ENCODE data around the gene VIM. TPM values are rescaled to one million over a fixed set of nuclear protein-coding genes. Genes with fewer than 3 reads are reported as not detected.

The VIM gene
- polyA plus RNA-seq, 1 experiment, result 5,431 TPM

DNA sequence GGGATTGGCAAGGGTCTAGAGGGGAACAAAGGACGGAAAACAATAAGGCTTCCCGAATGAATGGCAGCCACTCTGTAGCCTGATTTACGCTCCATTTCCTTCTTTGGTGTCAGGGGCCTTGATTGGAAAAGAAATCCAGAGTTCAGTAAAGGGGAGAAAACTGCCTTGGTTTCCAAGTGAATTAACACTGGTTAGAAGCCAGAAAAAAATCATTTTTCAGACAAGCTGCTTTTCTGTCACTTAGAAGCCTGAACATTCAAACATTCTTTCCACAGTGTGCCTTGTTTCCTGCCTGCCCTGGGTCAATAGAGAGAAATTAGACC is 26.3 kb upstream of the VIM start:
- DNase-seq (ENCODE audit: low read depth), result no peak
- Histone ChIP-seq H3K36me3 (ENCODE audit: control insufficient read depth, insufficient read depth, low read length) (no peaks in the 10 kb centered on the region), H3K27me3 (ENCODE audit: control insufficient read depth, insufficient read depth, low read length) (no peaks in the 10 kb centered on the region), H3K4me3 (ENCODE audit: low read depth, low read length) (peak overlapping the region; percentile 71)
- POLR2A ChIA-PET, result no interaction called here
- CTCF ChIA-PET, result interaction anchor here (1.0 to 1.3 kb wide), 3 partner anchors 32 to 356 kb away, joined by 3 to 6 read pairs (median 3); no protein-coding TSS in a partner anchor
- TF ChIP-seq, protein P1, sequence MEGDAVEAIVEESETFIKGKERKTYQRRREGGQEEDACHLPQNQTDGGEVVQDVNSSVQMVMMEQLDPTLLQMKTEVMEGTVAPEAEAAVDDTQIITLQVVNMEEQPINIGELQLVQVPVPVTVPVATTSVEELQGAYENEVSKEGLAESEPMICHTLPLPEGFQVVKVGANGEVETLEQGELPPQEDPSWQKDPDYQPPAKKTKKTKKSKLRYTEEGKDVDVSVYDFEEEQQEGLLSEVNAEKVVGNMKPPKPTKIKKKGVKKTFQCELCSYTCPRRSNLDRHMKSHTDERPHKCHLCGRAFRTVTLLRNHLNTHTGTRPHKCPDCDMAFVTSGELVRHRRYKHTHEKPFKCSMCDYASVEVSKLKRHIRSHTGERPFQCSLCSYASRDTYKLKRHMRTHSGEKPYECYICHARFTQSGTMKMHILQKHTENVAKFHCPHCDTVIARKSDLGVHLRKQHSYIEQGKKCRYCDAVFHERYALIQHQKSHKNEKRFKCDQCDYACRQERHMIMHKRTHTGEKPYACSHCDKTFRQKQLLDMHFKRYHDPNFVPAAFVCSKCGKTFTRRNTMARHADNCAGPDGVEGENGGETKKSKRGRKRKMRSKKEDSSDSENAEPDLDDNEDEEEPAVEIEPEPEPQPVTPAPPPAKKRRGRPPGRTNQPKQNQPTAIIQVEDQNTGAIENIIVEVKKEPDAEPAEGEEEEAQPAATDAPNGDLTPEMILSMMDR (IDR thresholded peaks at IDR 0.05; ENCODE audit: insufficient read depth, low read depth, low read length), result no peak

DNA sequence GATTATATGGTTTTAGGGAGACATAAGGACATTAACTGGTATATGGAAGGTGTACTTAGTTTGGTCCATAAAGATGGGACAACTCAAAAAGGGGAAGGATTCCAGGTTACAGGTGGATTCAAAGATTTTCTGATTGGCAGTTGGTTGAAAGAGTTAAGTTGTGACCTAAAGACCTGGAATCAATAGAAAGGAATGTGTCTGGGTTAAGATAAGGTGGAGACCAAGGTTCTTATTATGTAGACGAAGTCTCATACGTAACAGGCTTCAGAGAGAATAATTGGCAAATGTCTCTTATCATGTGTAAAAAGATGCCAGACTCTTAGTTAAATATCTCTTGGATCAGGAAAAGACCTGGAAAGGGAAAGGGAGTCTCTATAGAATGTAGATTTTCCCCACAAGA is 25.5 kb upstream of the VIM start:
- H3K4me3 ChIP-seq (ENCODE audit: low read depth, low read length), result no peak overlapping the region
- TF ChIP-seq, protein P1 (IDR thresholded peaks at IDR 0.05; ENCODE audit: insufficient read depth, low read depth, low read length), result no peak
- ChIA-PET POLR2A (no interaction called here), CTCF (no interaction called here)
- no peak for DNase-seq (ENCODE audit: low read depth)
- H3K27me3 ChIP-seq (ENCODE audit: control insufficient read depth, insufficient read depth, low read length), result no peaks in the 10 kb centered on the region
- H3K36me3 ChIP-seq (ENCODE audit: control insufficient read depth, insufficient read depth, low read length), result no peaks in the 10 kb centered on the region

DNA sequence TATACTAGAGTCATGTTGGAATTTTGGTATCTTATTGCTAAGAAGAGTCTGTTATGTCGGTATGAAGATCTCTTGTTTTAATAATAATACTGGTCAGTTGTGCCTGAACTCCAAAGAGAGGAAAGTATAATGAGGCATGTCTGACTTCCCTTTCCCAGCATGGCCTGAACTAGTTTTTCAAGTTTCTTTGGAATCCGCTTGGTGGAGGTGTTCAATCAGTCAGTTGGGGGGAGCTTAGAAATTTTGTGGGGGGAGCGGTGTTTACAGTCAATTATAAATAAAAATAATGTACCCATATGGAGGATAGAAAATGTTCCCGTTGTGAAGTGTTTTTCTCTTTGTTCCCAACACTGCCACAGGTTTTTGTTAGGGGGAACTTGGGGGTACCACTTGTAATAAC is 25.0 kb upstream of the VIM start:
- POLR2A ChIA-PET, result no interaction called here
- Histone ChIP-seq H3K4me3 (ENCODE audit: low read depth, low read length) (no peak overlapping the region), H3K27me3 (ENCODE audit: control insufficient read depth, insufficient read depth, low read length) (no peaks in the 10 kb centered on the region), H3K36me3 (ENCODE audit: control insufficient read depth, insufficient read depth, low read length) (no peaks in the 10 kb centered on the region)
- TF ChIP-seq, protein P1 (IDR thresholded peaks at IDR 0.05; ENCODE audit: insufficient read depth, low read depth, low read length), result no peak
- CTCF ChIA-PET, result no interaction called here
- DNase-seq (ENCODE audit: low read depth), result no peak

DNA sequence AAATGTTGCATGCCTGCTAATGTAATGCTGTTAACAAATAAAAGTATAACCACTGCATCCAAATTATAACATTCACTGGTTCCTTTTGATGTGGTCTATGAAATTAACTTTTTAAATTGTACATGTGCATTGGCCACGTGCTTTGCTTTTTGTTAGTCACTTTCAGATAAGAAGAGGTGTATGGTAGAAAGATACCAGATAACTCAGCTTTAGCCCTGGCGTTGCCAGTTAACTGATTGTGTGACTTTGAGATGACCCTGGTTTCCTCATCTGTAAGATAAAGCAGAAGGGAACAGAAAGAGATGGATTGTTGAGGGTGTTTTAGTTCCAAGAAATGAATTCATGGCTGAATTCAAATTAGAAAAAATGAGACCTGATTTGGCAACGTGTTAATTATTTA is 24.6 kb upstream of the VIM start:
- TF ChIP-seq, protein P1 (IDR thresholded peaks at IDR 0.05; ENCODE audit: insufficient read depth, low read depth, low read length), result no peak
- H3K27me3 ChIP-seq (ENCODE audit: control insufficient read depth, insufficient read depth, low read length), result no peaks in the 10 kb centered on the region
- CTCF ChIA-PET, result no interaction called here
- no peak for DNase-seq (ENCODE audit: low read depth)
- H3K36me3 ChIP-seq (ENCODE audit: control insufficient read depth, insufficient read depth, low read length), result no peaks in the 10 kb centered on the region
- H3K4me3 ChIP-seq (ENCODE audit: low read depth, low read length), result no peak overlapping the region
- POLR2A ChIA-PET, result no interaction called here

DNA sequence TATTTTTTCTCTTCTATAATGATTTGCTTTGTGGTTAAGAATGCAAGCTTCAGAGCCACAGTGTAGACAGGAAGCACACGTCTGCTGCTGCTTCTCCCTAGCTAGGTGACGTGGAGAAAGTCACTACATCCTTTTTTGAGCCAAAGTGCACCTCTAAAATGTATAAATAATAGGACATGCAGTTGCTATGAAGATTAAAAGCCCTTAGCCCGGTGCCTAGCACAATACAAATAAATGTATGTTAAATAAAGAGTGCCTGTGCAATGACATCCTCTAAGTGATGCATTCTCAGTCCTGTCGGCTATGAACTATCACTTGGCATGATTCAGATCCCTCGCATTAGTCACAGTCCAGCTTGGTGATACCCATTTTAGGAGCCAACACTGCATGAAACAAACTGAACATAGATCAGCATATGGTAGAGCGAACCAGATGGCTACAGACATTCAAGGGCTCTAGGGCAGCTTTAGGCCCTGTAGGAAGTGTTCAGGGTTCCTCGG is 21.8 kb upstream of the VIM start:
- Histone ChIP-seq H3K36me3 (ENCODE audit: control insufficient read depth, insufficient read depth, low read length) (no peaks in the 10 kb centered on the region), H3K27me3 (ENCODE audit: control insufficient read depth, insufficient read depth, low read length) (no peaks in the 10 kb centered on the region), H3K4me3 (ENCODE audit: low read depth, low read length) (no peak overlapping the region)
- POLR2A ChIA-PET, result no interaction called here
- no peak for DNase-seq (ENCODE audit: low read depth)
- CTCF ChIA-PET, result interaction anchor here (1.1 to 1.2 kb wide), 2 partner anchors 20 to 24 kb away, joined by 4 read pairs; no protein-coding TSS in a partner anchor
- TF ChIP-seq, protein P1 (IDR thresholded peaks at IDR 0.05; ENCODE audit: insufficient read depth, low read depth, low read length), result no peak
